ENCODE results near the gene MLH3. TPM values are rescaled to one million over a fixed set of nuclear protein-coding genes. Genes with fewer than 3 reads are reported as not detected.
A peak's percentile ranks its signal among the peaks of the same experiment; 100 is the strongest.

MLH3 gene
- total RNA-seq, 1 experiment from 2014 or later = 48.7 TPM

DNA sequence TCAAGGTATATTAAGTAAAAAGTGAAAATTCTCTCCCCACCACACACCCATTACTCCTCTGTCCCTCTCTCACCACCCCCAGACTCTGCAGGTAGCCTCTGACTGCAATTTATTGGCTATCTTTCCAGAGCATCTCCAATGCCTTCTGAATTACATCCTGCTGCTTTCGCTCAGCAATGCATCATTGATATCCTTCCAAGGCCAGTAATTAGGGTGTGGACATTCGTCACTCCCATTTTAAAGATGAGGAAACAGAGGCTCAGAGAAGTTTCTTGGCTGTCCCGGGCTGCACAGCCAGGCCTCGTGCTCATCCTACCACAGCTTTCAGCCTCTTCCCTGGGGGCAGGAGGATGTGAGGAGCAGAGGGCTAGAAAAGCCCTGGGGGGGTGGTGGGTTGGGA, 72.2 kb downstream of the MLH3 start:
- no peak overlapping the region for H2AFZ ChIP-seq
- H3K79me2 ChIP-seq (ENCODE audit: low read depth) = no peaks in the 10 kb centered on the region
- ChIA-PET POLR2A (ENCODE audit: unreplicated experiment) (interaction anchor here (0.6 to 1.0 kb wide), 4 partner anchors 24 to 453 kb away, joined by 3 to 6 read pairs (median 6); partner anchors contain the start of gene PGF), CTCF (interaction anchor here (0.6 to 1.7 kb wide), 3 partner anchors 24 to 73 kb away, joined by 3 to 7 read pairs (median 4); partner anchors contain the start of genes EIF2B2 and RPS6KL1)
- no peaks in the 10 kb centered on the region for H3K9me2 ChIP-seq (ENCODE audit: insufficient read depth)
- BruUV-seq (replicated peaks) = no TSS peak
- no peaks in the 10 kb centered on the region for H3K9me3 ChIP-seq (ENCODE audit: insufficient read depth, low read depth)
- no peak for DNase-seq
- intact Hi-C loops (cut with micrococcal nuclease; ENCODE audit: unreplicated experiment) = no loop called here
- H4K20me1 ChIP-seq (ENCODE audit: insufficient read depth) = no peaks in the 10 kb centered on the region
- H3K27ac ChIP-seq = no peak overlapping the region
- H3K4me1 ChIP-seq (replicated peaks; ENCODE audit: insufficient read depth) = peaks cover 41% of the 10 kb centered on the region
- no peaks in the 10 kb centered on the region for H3K27me3 ChIP-seq (ENCODE audit: insufficient read depth, low read depth)
- peak overlapping the region; percentile 0; the same call in 1 of the 2 replicates for H3K4me2 ChIP-seq
- H3K36me3 ChIP-seq (ENCODE audit: low read depth) = no peaks in the 10 kb centered on the region
- peaks cover 23% of the 10 kb centered on the region for H3F3A ChIP-seq (ENCODE audit: insufficient read depth, low read depth)
- H3K4me3 ChIP-seq = no peak overlapping the region
- TF ChIP-seq, protein P1, sequence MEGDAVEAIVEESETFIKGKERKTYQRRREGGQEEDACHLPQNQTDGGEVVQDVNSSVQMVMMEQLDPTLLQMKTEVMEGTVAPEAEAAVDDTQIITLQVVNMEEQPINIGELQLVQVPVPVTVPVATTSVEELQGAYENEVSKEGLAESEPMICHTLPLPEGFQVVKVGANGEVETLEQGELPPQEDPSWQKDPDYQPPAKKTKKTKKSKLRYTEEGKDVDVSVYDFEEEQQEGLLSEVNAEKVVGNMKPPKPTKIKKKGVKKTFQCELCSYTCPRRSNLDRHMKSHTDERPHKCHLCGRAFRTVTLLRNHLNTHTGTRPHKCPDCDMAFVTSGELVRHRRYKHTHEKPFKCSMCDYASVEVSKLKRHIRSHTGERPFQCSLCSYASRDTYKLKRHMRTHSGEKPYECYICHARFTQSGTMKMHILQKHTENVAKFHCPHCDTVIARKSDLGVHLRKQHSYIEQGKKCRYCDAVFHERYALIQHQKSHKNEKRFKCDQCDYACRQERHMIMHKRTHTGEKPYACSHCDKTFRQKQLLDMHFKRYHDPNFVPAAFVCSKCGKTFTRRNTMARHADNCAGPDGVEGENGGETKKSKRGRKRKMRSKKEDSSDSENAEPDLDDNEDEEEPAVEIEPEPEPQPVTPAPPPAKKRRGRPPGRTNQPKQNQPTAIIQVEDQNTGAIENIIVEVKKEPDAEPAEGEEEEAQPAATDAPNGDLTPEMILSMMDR (conservative IDR thresholded peaks at IDR 0.05) = no peak
- no peak for TF ChIP-seq EZH2 (IDR thresholded peaks at IDR 0.05; ENCODE audit: low read depth)

DNA sequence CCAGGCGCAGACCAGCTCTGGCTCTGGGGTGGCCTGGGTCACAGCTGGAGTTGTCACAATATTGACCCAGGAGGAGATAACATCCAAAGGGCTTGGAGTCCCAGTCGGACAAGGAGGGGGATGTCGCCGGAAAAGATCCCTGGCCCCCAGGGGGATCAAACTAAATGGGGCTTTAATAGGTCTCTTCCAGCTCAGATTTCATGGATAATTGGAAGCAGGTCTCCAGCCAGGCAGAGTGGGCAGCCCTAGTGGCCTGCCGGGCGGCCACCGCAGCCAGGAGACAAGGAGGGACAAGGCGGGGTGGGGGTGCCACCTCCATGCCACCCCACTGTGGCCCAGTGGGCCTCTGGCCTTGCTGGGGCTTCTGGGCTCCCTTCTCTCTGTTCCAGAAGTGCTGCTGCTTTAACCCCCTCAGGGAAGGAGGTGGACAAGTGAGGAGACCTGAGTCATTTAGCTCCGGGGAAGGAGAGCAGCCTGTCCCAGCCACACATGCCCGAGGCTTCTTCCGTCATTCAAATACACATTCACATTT, 72.8 kb downstream of the MLH3 start:
- 0 out of 2 replicates have a peak overlapping the region, but pooled peaks have one; percentile 0 for H3K4me2 ChIP-seq
- no peaks in the 10 kb centered on the region for H3K9me2 ChIP-seq (ENCODE audit: insufficient read depth)
- H3K27me3 ChIP-seq (ENCODE audit: insufficient read depth, low read depth) = no peaks in the 10 kb centered on the region
- TF ChIP-seq, protein P1 (conservative IDR thresholded peaks at IDR 0.05) = no peak
- TF ChIP-seq EZH2 (IDR thresholded peaks at IDR 0.05; ENCODE audit: low read depth) = no peak
- H3K79me2 ChIP-seq (ENCODE audit: low read depth) = no peaks in the 10 kb centered on the region
- no peak overlapping the region for H3K27ac ChIP-seq
- BruUV-seq (replicated peaks) = no TSS peak
- H3K4me3 ChIP-seq = no peak overlapping the region
- DNase-seq = peak; percentile 54 to 55
- peaks cover 37% of the 10 kb centered on the region for H3K4me1 ChIP-seq (replicated peaks; ENCODE audit: insufficient read depth)
- H3F3A ChIP-seq (ENCODE audit: insufficient read depth, low read depth) = peaks cover 19% of the 10 kb centered on the region
- H3K36me3 ChIP-seq (ENCODE audit: low read depth) = no peaks in the 10 kb centered on the region
- intact Hi-C loops (cut with micrococcal nuclease; ENCODE audit: unreplicated experiment) = no loop called here
- CTCF ChIA-PET = interaction anchor here (0.6 to 1.7 kb wide), 2 partner anchors 55 to 73 kb away, joined by 4 to 7 read pairs; partner anchors contain the start of gene RPS6KL1
- POLR2A ChIA-PET (ENCODE audit: unreplicated experiment) = interaction anchor here (0.6 to 1.0 kb wide), 2 partner anchors 23 to 83 kb away, joined by 6 read pairs; partner anchors contain the start of gene PGF
- H4K20me1 ChIP-seq (ENCODE audit: insufficient read depth) = no peaks in the 10 kb centered on the region
- no peak overlapping the region for H2AFZ ChIP-seq
- no peaks in the 10 kb centered on the region for H3K9me3 ChIP-seq (ENCODE audit: insufficient read depth, low read depth)

DNA sequence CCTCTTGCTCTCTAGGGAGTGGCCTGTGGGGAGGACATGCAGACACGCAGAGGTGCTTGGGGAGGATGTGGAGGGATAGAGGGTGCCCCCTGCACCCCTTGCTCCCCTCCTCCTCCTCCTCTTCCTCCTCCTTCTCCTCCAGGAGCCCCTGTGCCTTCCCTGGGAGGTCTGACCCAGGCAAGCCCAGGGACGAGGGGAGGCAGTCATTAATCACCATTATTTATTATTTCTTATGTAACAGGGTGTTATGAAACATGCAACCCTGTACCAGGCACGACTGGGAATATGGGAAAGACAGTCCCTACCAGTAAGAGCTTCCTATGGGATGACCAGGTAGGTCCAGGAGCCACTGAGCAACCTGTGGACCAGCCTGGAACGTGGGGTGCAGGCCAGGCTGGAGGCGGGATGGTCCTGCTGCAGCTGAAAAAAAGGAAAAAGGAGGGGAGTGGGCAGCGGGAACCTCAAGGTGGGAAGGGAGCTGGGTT, 73.3 kb downstream of the MLH3 start:
- Histone ChIP-seq H3K4me2 (no peak overlapping the region), H3K79me2 (ENCODE audit: low read depth) (no peaks in the 10 kb centered on the region), H2AFZ (no peak overlapping the region), H3K9me2 (ENCODE audit: insufficient read depth) (no peaks in the 10 kb centered on the region), H3K9me3 (ENCODE audit: insufficient read depth, low read depth) (no peaks in the 10 kb centered on the region), H3F3A (ENCODE audit: insufficient read depth, low read depth) (peaks cover 14% of the 10 kb centered on the region), H3K36me3 (ENCODE audit: low read depth) (no peaks in the 10 kb centered on the region), H3K4me1 (replicated peaks; ENCODE audit: insufficient read depth) (peaks cover 32% of the 10 kb centered on the region), H3K27ac (no peak overlapping the region), H3K27me3 (ENCODE audit: insufficient read depth, low read depth) (no peaks in the 10 kb centered on the region), H4K20me1 (ENCODE audit: insufficient read depth) (no peaks in the 10 kb centered on the region), H3K4me3 (no peak overlapping the region)
- ChIA-PET CTCF (interaction anchor here (1.7 kb wide), 1 partner anchor 72 kb away, joined by 4 read pairs; no protein-coding TSS in a partner anchor), POLR2A (ENCODE audit: unreplicated experiment) (no interaction called here)
- intact Hi-C loops (cut with micrococcal nuclease; ENCODE audit: unreplicated experiment) = no loop called here
- BruUV-seq (replicated peaks) = no TSS peak
- DNase-seq = no peak
- TF ChIP-seq, protein P1 (conservative IDR thresholded peaks at IDR 0.05) = no peak
- no peak for TF ChIP-seq EZH2 (IDR thresholded peaks at IDR 0.05; ENCODE audit: low read depth)

Data from PC-9 (cell line).